IPS-15b (cell line): ENCODE results near the gene TKTL1.
A peak's percentile ranks its signal among the peaks of the same experiment; 100 is the strongest.

Source experiments
- H3K27me3 ChIP-seq: one replicate; pipeline ENCODE4 v1.6.1; 2013; ENCODE audit warnings: low read length; ENCODE audit not compliant: control insufficient read depth, insufficient read depth
- H3K36me3 ChIP-seq: one replicate; pipeline ENCODE4 v1.6.1; 2013; ENCODE audit warnings: low read length; ENCODE audit not compliant: control insufficient read depth, insufficient read depth
- H3K4me1 ChIP-seq: one replicate; pipeline ENCODE4 v1.6.1; 2013; ENCODE audit warnings: mild to moderate bottlenecking, low read length; ENCODE audit not compliant: control insufficient read depth, insufficient read depth
- H3K4me3 ChIP-seq: one replicate; pipeline ENCODE4 v1.5.1; 2013; ENCODE audit warnings: low read depth, low read length
- H3K9ac ChIP-seq: one replicate; pipeline ENCODE4 v1.6.1; 2013; ENCODE audit warnings: low read depth, mild to moderate bottlenecking, low read length
- H3K9me3 ChIP-seq: one replicate; pipeline ENCODE4 v1.6.1; 2013; ENCODE audit warnings: mild to moderate bottlenecking, low read length; ENCODE audit not compliant: control insufficient read depth, insufficient read depth

The TKTL1 gene

GRCh38 chrX:154375156-154375504, 79.5 kb downstream of the TKTL1 start:
- Histone ChIP-seq H3K9ac (no peak overlapping the region), H3K27me3 (no peaks in the 10 kb centered on the region), H3K4me1 (no peaks in the 10 kb centered on the region), H3K4me3 (peak overlapping the region; percentile 35), H3K36me3 (peaks cover 3% of the 10 kb centered on the region), H3K9me3 (no peaks in the 10 kb centered on the region)

DNA sequence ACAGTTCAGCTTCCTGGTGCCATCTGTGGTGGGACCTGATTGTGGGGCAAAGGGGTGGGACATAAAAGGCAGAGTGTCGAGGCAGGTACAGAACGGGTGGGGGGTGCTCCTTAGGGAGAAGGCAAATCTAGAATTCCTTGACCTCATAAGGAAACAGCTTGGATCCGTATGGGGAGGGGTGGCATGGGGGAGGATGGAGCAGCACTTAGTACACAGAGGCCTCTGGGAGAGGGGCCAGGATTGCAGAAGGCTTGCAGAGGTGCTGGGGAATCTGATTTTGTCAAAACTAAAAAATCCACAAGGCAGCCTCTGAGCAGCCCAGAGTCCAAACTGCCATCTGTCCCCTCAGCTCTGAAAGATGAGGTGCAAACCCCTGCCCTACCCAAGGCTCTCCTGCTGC, 81.2 kb downstream of the TKTL1 start:
- Histone ChIP-seq H3K9ac (no peak overlapping the region), H3K36me3 (peaks cover 4% of the 10 kb centered on the region), H3K9me3 (no peaks in the 10 kb centered on the region), H3K4me3 (no peak overlapping the region), H3K4me1 (no peaks in the 10 kb centered on the region), H3K27me3 (no peaks in the 10 kb centered on the region)

DNA sequence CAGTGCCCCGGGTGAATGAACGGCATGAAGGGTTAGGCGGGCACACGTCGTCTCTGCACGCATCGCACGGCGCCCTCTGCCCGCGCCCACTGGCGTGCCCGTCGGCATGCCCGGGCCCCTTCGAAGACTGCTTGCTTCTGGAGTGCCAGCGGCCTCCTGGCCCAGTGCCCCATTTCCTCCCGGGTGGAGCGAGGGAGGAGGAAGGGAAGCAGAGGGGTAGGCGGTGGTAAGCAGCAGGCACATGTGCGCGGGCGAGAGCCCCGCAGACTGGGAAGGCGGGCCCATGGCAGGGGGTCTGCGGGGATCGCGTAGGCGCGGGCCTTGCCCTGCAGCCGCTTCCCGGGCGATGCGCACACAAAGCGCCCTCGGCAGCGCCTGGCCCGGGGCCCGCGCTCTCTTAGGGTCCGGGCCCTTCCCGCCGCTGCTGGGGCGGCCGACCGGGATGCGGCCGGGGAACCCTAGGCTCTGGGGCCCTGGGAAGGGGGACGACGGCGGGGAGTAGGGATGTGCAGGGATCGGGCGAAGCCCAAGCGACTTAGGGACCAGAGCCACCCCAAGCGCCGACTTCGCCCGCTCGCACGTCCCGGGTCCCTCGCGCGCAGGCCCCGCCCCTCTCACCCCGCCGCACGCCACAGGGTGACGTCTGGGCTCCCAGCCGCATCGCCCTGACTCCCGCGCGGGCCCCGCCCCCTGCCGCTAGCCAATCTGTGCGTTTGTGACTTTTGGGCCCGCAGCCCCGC, 82.6 kb downstream of the TKTL1 start:
- H3K36me3 ChIP-seq = peaks cover 4% of the 10 kb centered on the region
- H3K9ac ChIP-seq = peak overlapping the region; percentile 24
- H3K4me3 ChIP-seq = peak overlapping the region; percentile 53
- H3K27me3 ChIP-seq = no peaks in the 10 kb centered on the region
- H3K4me1 ChIP-seq = no peaks in the 10 kb centered on the region
- H3K9me3 ChIP-seq = no peaks in the 10 kb centered on the region

DNA sequence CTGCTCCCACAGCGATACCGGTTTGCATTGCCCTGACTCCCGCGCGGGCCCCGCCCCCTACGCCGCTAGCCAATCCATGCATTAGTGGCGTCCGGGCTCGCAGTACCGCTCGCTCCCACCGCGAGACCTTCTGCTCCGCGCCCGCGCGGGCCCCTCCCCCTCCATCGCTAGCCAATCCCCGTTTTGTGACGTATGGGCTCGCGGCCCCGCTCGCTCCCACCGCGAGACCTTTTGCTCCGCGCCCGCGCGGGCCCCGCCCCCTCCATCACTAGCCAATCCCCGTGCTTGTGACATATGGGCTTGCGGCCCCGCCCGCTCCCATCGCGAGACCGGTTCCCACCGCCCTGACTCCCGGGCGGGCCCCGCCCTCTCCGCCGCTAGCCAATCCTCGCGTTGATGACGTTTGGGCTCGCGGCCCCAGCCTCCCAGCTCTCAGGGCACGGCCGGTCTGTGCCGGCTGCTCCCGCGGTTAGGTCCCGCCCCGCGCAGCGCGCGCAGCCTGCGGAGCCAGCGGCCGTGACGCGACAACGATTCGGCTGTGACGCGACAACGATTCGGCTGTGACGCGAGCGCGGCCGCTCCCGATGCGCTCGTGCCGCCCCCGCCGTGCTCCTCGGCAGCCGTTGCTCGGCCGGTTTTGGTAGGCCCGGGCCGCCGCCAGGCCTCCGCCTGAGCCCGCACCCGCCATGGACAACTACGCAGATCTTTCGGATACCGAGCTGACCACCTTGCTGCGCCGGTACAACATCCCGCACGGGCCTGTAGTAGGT, 83.4 kb downstream of the TKTL1 start, which contains the start of gene EMD:
TSS of gene EMD (plus strand) at position 497 of the 770 bp plus-strand sequence. CDS start at position 687, 190 bp downstream.
- Histone ChIP-seq H3K9ac (peak within 1 kb of the TSS; percentile 60), H3K9me3 (no peaks in the 10 kb centered on the region), H3K4me3 (peak within 1 kb of the TSS; percentile 80)

DNA sequence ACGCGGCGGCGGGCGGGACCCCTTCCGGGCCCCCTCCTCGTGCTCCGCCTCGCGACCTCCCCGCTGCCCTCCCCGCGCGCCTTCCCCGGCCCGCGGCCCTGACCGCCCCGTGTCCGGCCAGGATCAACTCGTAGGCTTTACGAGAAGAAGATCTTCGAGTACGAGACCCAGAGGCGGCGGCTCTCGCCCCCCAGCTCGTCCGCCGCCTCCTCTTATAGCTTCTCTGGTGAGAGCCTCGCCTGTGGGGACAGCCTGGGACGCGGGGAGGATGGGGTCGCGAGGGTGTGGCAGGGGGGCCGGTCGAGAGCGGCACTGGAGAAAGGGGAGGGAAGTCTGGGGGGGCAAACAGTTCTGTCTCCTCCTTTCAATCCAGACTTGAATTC, 84.0 kb downstream of the TKTL1 start:
- H3K9me3 ChIP-seq = no peaks in the 10 kb centered on the region
- no peaks in the 10 kb centered on the region for H3K4me1 ChIP-seq
- peak overlapping the region; percentile 60 for H3K9ac ChIP-seq
- peaks cover 4% of the 10 kb centered on the region for H3K36me3 ChIP-seq
- peak overlapping the region; percentile 80 for H3K4me3 ChIP-seq
- H3K27me3 ChIP-seq = no peaks in the 10 kb centered on the region

More for the DNA sequence above, 83.4 kb downstream of the TKTL1 start, which contains the start of gene EMD:
- Histone ChIP-seq H3K27me3 (no peaks in the 10 kb centered on the region), H3K36me3 (peaks cover 4% of the 10 kb centered on the region), H3K4me1 (no peaks in the 10 kb centered on the region)
